HG02623 (cell line): ENCODE data around the gene LEMD1.
"Not testable (repeated sequence)": the region's sequence is repeated elsewhere in the genome, so short reads cannot be mapped to it uniquely, and the experiment has no call there.

ENCODE experiments used
- ATAC-seq: cut with Tn5 transposase; IDR thresholded peaks from one replicate; pipeline ENCODE4 v1.9.1; 2021; ENCODE audit warnings: moderate library complexity; ENCODE audit not compliant: unreplicated experiment

Gene LEMD1

DNA sequence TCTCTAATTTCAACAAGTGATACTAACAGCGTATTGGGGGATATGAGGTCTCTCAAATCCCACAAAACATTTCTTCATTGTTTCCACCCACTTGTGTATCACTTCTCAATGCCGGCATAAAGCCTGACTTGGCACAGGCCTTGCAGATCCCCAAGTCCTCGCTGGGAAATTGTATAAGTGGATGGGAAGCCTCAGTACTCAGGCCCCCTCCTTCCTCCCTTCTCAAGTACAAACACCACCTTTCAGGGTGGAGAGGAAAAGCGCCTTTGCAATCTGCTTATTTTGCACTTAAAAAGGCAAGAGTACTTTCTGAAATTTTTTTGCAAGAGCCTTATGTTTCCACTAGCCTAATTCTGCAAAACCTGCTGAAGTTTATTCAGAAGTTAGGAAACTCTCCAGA lies 39.3 kb downstream of the LEMD1 start:
- ATAC-seq: no peak

DNA sequence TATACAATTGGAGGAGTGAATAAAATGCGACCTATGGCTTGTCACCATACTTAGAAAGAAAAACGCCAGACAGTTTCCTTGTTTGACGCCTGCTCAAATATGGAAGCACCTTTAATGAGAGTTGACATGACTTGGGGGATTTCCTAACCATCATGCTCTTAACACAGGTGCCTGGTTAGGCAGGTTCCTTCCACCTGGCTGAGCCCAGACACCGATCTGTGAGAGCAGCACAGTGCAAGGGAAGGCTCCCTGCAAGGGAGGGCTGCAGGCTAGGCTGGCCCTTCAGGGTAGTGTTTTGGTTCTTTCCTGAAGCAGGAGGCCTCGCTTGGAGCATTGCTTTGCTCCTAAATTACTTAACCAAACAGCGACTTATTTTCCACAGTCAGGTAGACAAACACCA lies 40.6 kb downstream of the LEMD1 start:
- ATAC-seq: no peak

DNA sequence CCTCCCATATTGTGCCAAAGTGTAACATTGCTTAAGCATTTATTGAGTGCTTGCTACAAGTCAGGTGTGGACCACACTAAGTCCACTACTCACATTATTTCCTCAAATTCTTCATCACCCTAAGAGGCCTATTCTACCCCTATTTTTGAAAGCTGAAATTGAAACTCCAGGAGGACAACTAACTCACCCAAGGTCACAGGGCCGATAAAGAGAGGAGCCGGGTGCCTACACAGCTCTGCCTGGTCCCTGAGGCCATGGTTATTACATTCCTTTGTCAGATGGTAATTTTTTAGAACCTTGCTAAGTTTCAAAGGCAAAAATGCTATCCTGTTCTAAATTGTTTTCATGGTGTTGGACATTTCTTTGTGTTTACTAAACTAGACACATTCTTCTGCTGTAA lies 41.0 kb downstream of the LEMD1 start:
- ATAC-seq: no peak

DNA sequence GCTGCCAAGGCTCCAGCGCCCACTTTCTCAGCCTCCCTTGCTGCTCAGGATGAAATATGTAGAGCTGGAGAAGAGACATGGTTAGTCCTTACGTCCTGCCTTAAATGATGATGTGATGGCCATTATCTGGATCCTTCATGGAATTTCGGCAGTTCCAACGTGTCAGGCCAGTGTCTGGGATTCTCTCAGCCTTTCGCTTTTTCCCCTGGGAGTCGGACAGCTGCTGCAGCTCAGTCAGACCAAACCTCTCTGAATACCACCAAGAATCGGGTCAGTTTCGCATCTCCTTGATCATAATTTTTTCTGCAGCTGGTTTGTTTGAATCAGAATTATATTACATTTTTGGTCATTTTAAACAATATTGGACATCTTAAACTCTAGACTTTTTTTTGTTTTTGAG lies 42.8 kb downstream of the LEMD1 start:
- no peak for ATAC-seq

- ATAC-seq: no peak
These were observed 44.5 kb downstream of the LEMD1 start for GRCh38 chr1:205377355-205377754.

GRCh38 chr1:205376739-205377138 lies 45.1 kb downstream of the LEMD1 start:
- ATAC-seq: no peak

GRCh38 chr1:205375835-205376545 lies 45.9 kb downstream of the LEMD1 start:
- no peak for ATAC-seq

DNA sequence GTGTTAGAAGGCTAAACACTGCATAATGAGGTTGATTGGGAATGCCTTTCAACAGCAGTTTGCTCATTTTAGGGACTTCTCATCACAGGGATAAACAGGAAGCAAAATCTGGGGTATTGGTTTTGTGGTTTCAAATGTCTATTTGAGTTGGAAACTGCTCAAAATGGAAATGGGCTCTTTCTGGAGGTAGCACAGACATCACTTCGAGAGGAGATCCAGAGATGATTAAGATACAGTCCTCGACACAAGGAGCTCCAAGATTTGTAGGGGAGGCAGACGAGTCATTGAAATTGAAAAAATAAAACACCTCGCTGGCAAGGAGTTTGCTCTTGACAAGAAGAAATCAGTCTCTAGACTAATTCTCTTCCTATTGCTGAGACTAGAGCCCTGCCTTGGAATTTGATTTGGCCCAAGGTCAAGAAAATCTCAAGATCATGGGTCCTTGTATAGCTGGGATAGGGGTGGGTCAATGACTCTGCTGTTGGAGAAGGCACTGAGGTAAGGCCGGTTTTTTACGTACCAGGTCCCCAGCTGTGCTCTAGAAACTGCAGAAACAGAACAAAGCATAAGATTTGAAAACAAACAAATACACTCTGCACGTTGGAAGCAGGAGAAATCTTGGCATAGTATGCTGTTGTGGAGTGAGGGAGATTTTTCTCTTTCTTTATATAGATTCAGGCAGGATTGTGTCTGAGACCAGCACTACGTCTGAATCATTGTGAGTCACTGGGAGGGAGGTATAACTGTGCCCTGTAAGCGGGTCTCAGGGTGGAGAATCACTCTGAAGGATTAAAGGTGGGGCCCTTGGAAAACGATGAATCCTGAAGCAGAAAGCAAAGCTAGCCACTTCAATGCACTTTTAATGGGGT lies 47.4 kb downstream of the LEMD1 start:
- no peak for ATAC-seq

DNA sequence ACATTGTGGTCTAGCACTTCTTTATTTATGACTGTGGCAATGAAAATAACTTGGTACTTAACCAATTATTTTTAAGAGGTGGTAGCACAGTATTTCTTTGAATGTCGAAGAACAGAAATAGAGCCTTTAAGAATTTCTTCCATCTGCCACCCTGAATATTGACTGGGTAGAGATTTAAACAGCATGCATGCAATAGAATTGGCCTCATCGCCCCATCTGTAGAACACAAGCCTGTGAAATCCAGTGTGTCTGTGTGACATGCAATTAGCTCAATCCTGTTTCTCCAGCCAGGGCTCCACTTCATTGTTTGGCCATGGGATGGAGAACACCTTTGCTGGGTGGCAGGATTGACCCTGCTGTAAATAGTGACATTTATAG lies 48.1 kb downstream of the LEMD1 start:
- no peak for ATAC-seq

- ATAC-seq: no peak
These were observed 48.6 kb downstream of the LEMD1 start for GRCh38 chr1:205373022-205373797.

- ATAC-seq: no peak
These were observed 49.8 kb downstream of the LEMD1 start for GRCh38 chr1:205371871-205372660.

- no peak for ATAC-seq
These were observed 51.1 kb downstream of the LEMD1 start for GRCh38 chr1:205370780-205371179.

DNA sequence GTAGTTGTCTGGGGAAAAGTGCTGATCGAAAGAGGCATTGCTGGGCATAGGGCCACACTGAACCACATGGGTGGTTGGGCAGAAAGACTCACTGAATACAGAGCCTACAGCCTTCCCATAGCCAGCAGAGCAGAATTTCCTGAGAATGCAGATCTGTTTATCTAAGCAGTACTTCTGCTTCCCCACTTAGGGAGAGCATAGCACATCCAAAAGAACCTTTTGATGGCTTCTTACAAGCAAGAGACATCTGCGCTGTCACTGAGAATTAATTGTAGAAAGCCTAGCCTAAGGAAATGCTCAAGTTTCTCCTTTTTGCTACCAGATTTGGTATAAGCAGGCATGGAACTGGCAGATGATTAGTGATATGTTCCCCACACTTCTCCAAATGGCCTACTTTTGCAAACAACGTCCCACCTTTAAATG lies 52.1 kb downstream of the LEMD1 start:
- no peak for ATAC-seq

GRCh38 chr1:205368478-205368877 lies 53.4 kb downstream of the LEMD1 start:
- ATAC-seq: no peak

- no peak for ATAC-seq
These were observed 55.9 kb downstream of the LEMD1 start for GRCh38 chr1:205365945-205366463.

DNA sequence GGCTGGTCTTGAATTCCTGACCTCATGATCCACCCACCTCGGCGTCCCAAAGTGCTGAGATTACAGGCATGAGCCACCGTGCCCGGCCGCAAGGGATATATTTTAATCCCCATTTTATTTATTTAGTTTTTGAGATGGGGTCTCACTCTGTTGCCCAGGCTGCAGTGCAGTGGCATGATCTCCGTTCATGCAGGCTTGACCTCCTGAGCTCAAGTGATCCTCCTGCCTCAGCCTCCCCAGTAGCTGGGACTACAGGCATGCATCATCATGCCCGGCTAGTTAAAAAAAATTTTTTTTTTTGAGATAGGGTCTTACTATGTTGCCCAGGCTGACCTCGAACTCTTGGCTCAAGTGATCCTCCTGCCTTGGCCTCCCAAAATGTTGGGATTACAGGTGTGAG lies 56.8 kb downstream of the LEMD1 start:
- ATAC-seq: not testable (repeated sequence)

- ATAC-seq: no peak
These were observed 61.0 kb downstream of the LEMD1 start for GRCh38 chr1:205360891-205361290.

DNA sequence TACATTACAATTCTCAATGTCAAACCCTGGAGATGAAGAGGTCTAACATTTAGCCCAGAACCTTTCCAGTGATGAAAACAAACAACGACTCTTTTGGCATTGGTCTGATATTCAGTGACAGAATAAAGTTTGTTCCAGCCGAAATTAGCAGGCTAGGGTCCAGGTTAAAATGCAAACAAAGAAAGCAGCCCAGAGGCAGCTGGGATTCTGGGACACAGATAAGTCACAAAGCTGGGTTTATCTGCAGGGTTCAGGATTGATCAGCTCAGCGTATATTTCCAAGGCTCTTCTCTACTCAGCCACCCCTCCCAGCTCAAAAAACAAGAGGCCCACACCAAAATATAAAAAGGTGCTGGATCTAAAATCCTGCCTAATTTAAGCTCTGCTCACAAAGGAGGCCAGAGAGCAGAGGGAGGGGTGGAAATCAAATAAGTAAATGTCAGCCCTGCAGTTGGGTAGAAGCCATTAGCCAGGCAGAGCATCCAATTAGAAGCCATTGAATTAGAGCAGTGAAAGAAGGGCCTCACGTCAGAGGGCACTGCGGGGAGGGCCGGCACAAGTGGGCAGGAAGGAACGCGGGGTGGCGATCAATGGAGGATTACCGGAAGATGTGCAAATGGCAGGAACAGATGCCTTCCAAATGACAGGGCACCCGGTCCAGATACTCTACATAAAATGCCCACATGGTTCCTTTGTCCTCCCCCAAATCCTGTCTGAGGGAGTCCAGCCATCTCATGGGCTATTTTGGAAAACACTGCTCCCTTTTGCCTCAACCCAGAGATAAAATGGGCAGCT lies 61.9 kb downstream of the LEMD1 start:
- no peak for ATAC-seq

GRCh38 chr1:205358579-205358978 lies 63.3 kb downstream of the LEMD1 start:
- no peak for ATAC-seq

- no peak for ATAC-seq
These were observed 64.3 kb downstream of the LEMD1 start for GRCh38 chr1:205357567-205357966.
